Mesothelial cell of epicardium (in vitro differentiated cells): ENCODE measurements around the gene GHR. TPM values are rescaled to one million over a fixed set of nuclear protein-coding genes. Genes with fewer than 3 reads are reported as not detected.

ENCODE experiments used
- DNase-seq, 2 experiments: peaks; one replicate each; pipeline ENCODE4 v3.0.0; 2021; ENCODE audit warnings: low spot score in 2 of 2; ENCODE audit not compliant: unreplicated experiment in 2 of 2
- H3K27ac Mint-ChIP-seq: 2 replicates; pipeline ENCODE4 v1.8.0; 2021; ENCODE audit warnings: mixed read lengths
- H3K27me3 Mint-ChIP-seq: 2 replicates; pipeline ENCODE4 v1.8.0; 2021; ENCODE audit warnings: low read depth, mixed read lengths
- H3K36me3 Mint-ChIP-seq: 2 replicates; pipeline ENCODE4 v1.8.0; 2021; ENCODE audit warnings: mixed read lengths
- H3K4me1 Mint-ChIP-seq: 2 replicates; pipeline ENCODE4 v1.8.0; 2021; ENCODE audit warnings: mixed read lengths
- H3K4me3 Mint-ChIP-seq: 2 replicates; pipeline ENCODE4 v1.8.0; 2021; ENCODE audit warnings: mild to moderate bottlenecking, moderate library complexity, mixed read lengths
- H3K9me3 Mint-ChIP-seq: 2 replicates; pipeline ENCODE4 v1.8.0; 2021; ENCODE audit warnings: mixed read lengths
- CTCF ChIP-seq: fragments of 200-600 bp; sonication (generic); IDR thresholded peaks from one replicate; pipeline ENCODE4 v1.5.0; 2021; ENCODE audit warnings: antibody characterized with exemption; ENCODE audit not compliant: unreplicated experiment
- total RNA-seq: library from RNA; stranded (reverse); gene quantifications from 3 replicates; pipeline ENCODE4 v1.2.1, GENCODE V29; 2021

GHR gene
- total RNA-seq, 1 donor from 2014 or later = 7.9 TPM

DNA sequence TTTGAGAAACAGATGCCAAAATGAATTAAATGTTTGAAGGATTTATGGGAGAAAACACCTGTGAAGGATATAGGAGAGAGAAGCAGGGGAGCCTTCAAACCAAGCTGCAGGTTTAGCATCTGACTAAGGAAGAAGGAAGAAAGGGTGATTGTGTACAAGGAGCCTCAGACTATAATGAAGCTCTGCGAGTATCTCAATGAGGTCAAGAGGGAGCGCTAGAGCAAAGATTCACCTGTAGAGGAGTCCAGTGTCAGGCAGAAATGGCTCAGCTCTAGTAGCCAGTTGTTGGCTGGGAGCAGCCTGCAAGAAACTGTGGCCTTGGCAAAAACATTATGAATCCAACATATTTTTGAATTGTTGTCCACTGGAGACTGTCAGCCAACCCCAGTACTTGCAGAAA is 20.0 kb upstream of the GHR start:
- H3K27ac Mint-ChIP-seq = no peak overlapping the region
- H3K36me3 Mint-ChIP-seq = no peaks in the 10 kb centered on the region
- no peaks in the 10 kb centered on the region for H3K9me3 Mint-ChIP-seq
- no peak for DNase-seq
- no peak for TF ChIP-seq CTCF
- H3K4me3 Mint-ChIP-seq = no peak overlapping the region
- peaks cover 6% of the 10 kb centered on the region for H3K4me1 Mint-ChIP-seq
- H3K27me3 Mint-ChIP-seq = no peaks in the 10 kb centered on the region

- H3K36me3 Mint-ChIP-seq = no peaks in the 10 kb centered on the region
- DNase-seq = no peak
- H3K4me3 Mint-ChIP-seq = no peak overlapping the region
- H3K27ac Mint-ChIP-seq = peak overlapping the region; percentile 39
- H3K27me3 Mint-ChIP-seq = no peaks in the 10 kb centered on the region
- H3K4me1 Mint-ChIP-seq = peaks cover 6% of the 10 kb centered on the region
- TF ChIP-seq CTCF = no peak
- H3K9me3 Mint-ChIP-seq = no peaks in the 10 kb centered on the region
These were observed 18.9 kb upstream of the GHR start for GRCh38 chr5:42404366-42404765.

GRCh38 chr5:42419294-42419693 is 3.9 kb upstream of the GHR start:
- Mint-ChIP-seq H3K9me3 (peaks cover 22% of the 10 kb centered on the region), H3K4me3 (no peak overlapping the region), H3K27ac (no peak overlapping the region), H3K4me1 (peaks cover 2% of the 10 kb centered on the region), H3K36me3 (no peaks in the 10 kb centered on the region), H3K27me3 (peaks cover 1% of the 10 kb centered on the region)
- no peak for DNase-seq
- no peak for TF ChIP-seq CTCF

DNA sequence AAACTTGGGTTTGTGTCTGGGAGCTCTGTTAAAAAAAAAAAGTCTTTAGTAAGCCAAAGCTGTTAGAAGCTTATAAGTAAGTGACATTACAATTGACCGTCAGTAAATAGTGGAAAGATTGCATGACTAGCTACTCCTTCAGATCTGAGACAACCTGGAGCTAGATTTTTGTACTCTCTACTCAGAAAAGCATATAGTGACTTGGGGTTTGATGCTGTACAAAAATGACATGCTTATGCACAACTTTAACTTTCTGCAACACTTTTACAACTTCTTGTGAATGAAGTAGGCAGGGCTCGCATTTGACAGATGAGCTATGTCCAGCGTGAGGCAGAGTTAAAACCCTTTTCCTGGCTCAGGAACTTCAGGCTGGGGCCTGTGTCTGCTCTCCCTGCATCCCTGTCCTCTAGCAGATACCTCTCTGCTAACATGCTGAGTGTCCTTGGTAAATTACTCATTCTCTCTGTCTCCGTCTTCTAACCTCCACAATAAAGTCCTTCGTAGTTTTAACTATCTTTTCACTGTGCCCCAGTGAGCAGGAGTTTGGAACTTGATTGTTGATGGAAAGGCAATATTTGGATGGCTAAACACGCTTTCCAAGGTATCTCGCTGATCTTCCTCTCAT is 471 bp upstream of the GHR start:
- Mint-ChIP-seq H3K36me3 (no peaks in the 10 kb centered on the region), H3K4me3 (no peak overlapping the region), H3K9me3 (peaks cover 4% of the 10 kb centered on the region), H3K27ac (no peak overlapping the region), H3K4me1 (peaks cover 5% of the 10 kb centered on the region), H3K27me3 (no peaks in the 10 kb centered on the region)
- no peak for DNase-seq
- no peak for TF ChIP-seq CTCF

- Mint-ChIP-seq H3K27ac (no peak overlapping the region), H3K4me1 (peaks cover 12% of the 10 kb centered on the region), H3K9me3 (peaks cover 4% of the 10 kb centered on the region), H3K36me3 (no peaks in the 10 kb centered on the region), H3K27me3 (no peaks in the 10 kb centered on the region), H3K4me3 (no peak overlapping the region)
- no peak for TF ChIP-seq CTCF
- DNase-seq = no peak
These were observed 2.8 kb downstream of the GHR start for GRCh38 chr5:42426016-42426415.

DNA sequence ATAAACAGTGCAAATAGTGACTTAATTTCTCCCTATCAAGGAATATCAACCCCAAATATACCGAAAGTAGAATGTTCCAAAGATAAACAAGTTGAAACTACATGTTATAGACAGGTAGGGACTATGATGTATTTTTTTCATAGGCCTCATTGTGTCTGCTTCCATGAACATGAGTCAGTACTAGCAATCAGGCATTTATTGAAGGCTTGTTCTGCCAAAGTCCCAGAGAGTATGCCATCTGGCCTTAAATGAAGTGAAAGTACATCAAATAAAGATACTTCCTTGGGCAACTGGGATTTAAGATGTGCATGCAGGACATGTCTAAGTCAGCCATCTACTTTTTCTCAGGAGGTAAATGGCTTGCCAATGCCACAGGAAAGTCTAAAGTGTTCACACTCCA is 6.5 kb downstream of the GHR start:
- H3K4me3 Mint-ChIP-seq = no peak overlapping the region

More for the DNA sequence above, 6.5 kb downstream of the GHR start:
- peaks cover 4% of the 10 kb centered on the region for H3K9me3 Mint-ChIP-seq
- H3K27ac Mint-ChIP-seq = no peak overlapping the region
- H3K27me3 Mint-ChIP-seq = no peaks in the 10 kb centered on the region
- no peaks in the 10 kb centered on the region for H3K36me3 Mint-ChIP-seq
- DNase-seq = no peak
- TF ChIP-seq CTCF = no peak
- peaks cover 13% of the 10 kb centered on the region for H3K4me1 Mint-ChIP-seq
